ENCODE data around the gene BPIFA2. TPM values are rescaled to one million over a fixed set of nuclear protein-coding genes. Genes with fewer than 3 reads are reported as not detected.

The BPIFA2 gene
- total and polyA plus RNA-seq, 12 donors = not detected

- H3K9me3 ChIP-seq = no peaks in the 10 kb centered on the region
- 80 to 84% methylated on average over 5 of the region's 5 CpGs for WGBS, 2 donors
- intact Hi-C loops (cut with DNase I) = no loop called here
- no peak overlapping the region for H3K4me3 ChIP-seq
- TF ChIP-seq, protein P1, sequence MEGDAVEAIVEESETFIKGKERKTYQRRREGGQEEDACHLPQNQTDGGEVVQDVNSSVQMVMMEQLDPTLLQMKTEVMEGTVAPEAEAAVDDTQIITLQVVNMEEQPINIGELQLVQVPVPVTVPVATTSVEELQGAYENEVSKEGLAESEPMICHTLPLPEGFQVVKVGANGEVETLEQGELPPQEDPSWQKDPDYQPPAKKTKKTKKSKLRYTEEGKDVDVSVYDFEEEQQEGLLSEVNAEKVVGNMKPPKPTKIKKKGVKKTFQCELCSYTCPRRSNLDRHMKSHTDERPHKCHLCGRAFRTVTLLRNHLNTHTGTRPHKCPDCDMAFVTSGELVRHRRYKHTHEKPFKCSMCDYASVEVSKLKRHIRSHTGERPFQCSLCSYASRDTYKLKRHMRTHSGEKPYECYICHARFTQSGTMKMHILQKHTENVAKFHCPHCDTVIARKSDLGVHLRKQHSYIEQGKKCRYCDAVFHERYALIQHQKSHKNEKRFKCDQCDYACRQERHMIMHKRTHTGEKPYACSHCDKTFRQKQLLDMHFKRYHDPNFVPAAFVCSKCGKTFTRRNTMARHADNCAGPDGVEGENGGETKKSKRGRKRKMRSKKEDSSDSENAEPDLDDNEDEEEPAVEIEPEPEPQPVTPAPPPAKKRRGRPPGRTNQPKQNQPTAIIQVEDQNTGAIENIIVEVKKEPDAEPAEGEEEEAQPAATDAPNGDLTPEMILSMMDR (IDR thresholded peaks at IDR 0.05) = no peak
- no peaks in the 10 kb centered on the region for H3K36me3 ChIP-seq
- no peak for ATAC-seq
- H3K27me3 ChIP-seq = peaks cover 0 to 30% (median under 1%) of the 10 kb centered on the region in 7 donors
- no peaks in the 10 kb centered on the region for H3K4me1 ChIP-seq
- H3K27ac ChIP-seq = no peak overlapping the region
- no peak for DNase-seq
These were observed 7.3 kb upstream of the BPIFA2 start for GRCh38 chr20:33160681-33161080.

- Histone ChIP-seq H3K4me1 (no peaks in the 10 kb centered on the region), H3K27me3 (peaks cover 0 to 25% (median 0%) of the 10 kb centered on the region in 7 donors), H3K9me3 (no peaks in the 10 kb centered on the region), H3K27ac (no peak overlapping the region), H3K4me3 (no peak overlapping the region), H3K36me3 (no peaks in the 10 kb centered on the region)
- DNase-seq (no peak), ATAC-seq (no peak)
- intact Hi-C loops (cut with DNase I) = no loop called here
- TF ChIP-seq, protein P1 (IDR thresholded peaks at IDR 0.05) = no peak
- 90 to 91% methylated on average over 6 of the region's 6 CpGs for WGBS, 2 donors
These were observed 5.6 kb upstream of the BPIFA2 start for GRCh38 chr20:33162313-33162712.

DNA sequence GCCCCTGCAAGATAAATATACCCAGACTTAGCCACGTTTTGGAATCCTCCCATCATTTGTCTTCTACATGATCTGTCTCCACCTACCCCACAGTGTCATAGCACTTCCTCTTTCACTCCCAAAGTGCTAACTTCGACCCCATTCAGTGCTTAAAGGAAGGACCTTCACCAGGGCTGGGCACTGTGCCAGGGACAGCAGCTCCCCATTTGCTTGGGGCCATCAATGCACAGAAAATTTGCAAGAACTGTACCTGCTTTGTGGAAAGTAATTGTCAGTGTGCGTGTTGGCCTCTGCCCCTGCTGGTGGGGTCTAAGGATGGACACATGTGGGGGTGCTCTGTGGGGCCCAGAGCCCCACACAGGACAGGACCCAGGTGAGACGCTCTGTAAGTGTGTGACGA lies 5.2 kb upstream of the BPIFA2 start:
- peaks cover 0 to 20% (median 0%) of the 10 kb centered on the region in 7 donors for H3K27me3 ChIP-seq
- TF ChIP-seq, protein P1 (IDR thresholded peaks at IDR 0.05) = no peak
- intact Hi-C loops (cut with DNase I) = no loop called here
- no peak overlapping the region for H3K4me3 ChIP-seq
- no peak overlapping the region for H3K27ac ChIP-seq
- H3K9me3 ChIP-seq = no peaks in the 10 kb centered on the region
- no peaks in the 10 kb centered on the region for H3K36me3 ChIP-seq
- H3K4me1 ChIP-seq = no peaks in the 10 kb centered on the region
- no peak for DNase-seq
- no peak for ATAC-seq
- WGBS, 2 donors = 54 to 58% methylated on average over 5 of the region's 5 CpGs

- DNase-seq = no peak
- H3K4me1 ChIP-seq = no peaks in the 10 kb centered on the region
- H3K27ac ChIP-seq = no peak overlapping the region
- intact Hi-C loops (cut with DNase I) = no loop called here
- H3K4me3 ChIP-seq = no peak overlapping the region
- H3K27me3 ChIP-seq = peaks cover 0 to 19% (median 0%) of the 10 kb centered on the region in 7 donors
- no peaks in the 10 kb centered on the region for H3K36me3 ChIP-seq
- 78 to 80% methylated on average over 8 of the region's 8 CpGs for WGBS, 2 donors
- TF ChIP-seq, protein P1 (IDR thresholded peaks at IDR 0.05) = no peak
- ATAC-seq = no peak
- peaks cover 0 to 10% (median 4%) of the 10 kb centered on the region in 11 donors for H3K9me3 ChIP-seq
These were observed 3.9 kb upstream of the BPIFA2 start for GRCh38 chr20:33163856-33164762.

Data from heart right ventricle (tissue), 16 donors.